ENCODE data around the gene FRMPD2.

Gene FRMPD2

GRCh38 chr10:48242171-48242904 lies 32.2 kb downstream of the FRMPD2 start:
- no peak for TF ChIP-seq CTCF (IDR thresholded peaks at IDR 0.05)

- TF ChIP-seq CTCF (IDR thresholded peaks at IDR 0.05): no peak
These were observed 33.2 kb downstream of the FRMPD2 start for GRCh38 chr10:48241332-48241731.

- no peak for TF ChIP-seq CTCF (IDR thresholded peaks at IDR 0.05)
These were observed 34.3 kb downstream of the FRMPD2 start for GRCh38 chr10:48240196-48240595.

- TF ChIP-seq CTCF (IDR thresholded peaks at IDR 0.05): no peak
These were observed 34.9 kb downstream of the FRMPD2 start for GRCh38 chr10:48239618-48240017.

- TF ChIP-seq CTCF (IDR thresholded peaks at IDR 0.05): no peak
These were observed 35.5 kb downstream of the FRMPD2 start for GRCh38 chr10:48238826-48239520.

- TF ChIP-seq CTCF (IDR thresholded peaks at IDR 0.05): no peak
These were observed 36.9 kb downstream of the FRMPD2 start for GRCh38 chr10:48237259-48238250.

GRCh38 chr10:48236199-48236621 lies 38.3 kb downstream of the FRMPD2 start:
- no peak for TF ChIP-seq CTCF (IDR thresholded peaks at IDR 0.05)

Data from LNCAP (cell line).